ENCODE data around the gene CRNN.

DNA sequence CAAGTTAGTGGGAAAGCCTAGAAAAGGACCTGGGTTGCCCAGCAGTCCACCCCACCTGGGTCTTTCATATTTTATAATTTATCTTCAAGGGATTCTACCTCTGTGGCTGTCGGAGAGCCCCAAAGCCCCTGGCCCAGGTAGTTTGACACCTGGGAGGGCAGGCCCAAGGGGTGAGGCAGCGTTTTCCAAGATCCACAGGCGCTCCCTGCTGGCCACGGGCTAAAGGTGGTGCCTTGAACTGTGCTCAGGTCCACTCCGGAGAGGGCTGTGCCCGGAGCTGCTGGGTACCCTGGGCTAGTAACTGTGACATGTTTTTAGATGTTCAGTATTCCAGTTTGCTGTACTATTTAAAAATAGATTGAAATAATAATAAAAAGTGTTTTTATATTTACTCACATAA is 37.2 kb upstream of the CRNN start:
- TF ChIP-seq POLR2AphosphoS5 (IDR thresholded peaks at IDR 0.05) (no peak), EP300 (IDR thresholded peaks at IDR 0.05) (no peak)
- TF ChIP-seq, protein P1, sequence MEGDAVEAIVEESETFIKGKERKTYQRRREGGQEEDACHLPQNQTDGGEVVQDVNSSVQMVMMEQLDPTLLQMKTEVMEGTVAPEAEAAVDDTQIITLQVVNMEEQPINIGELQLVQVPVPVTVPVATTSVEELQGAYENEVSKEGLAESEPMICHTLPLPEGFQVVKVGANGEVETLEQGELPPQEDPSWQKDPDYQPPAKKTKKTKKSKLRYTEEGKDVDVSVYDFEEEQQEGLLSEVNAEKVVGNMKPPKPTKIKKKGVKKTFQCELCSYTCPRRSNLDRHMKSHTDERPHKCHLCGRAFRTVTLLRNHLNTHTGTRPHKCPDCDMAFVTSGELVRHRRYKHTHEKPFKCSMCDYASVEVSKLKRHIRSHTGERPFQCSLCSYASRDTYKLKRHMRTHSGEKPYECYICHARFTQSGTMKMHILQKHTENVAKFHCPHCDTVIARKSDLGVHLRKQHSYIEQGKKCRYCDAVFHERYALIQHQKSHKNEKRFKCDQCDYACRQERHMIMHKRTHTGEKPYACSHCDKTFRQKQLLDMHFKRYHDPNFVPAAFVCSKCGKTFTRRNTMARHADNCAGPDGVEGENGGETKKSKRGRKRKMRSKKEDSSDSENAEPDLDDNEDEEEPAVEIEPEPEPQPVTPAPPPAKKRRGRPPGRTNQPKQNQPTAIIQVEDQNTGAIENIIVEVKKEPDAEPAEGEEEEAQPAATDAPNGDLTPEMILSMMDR (IDR thresholded peaks at IDR 0.05): no peak

Data from gastroesophageal sphincter (tissue), 3 donors.